IPS DF 6.9 (cell line): ENCODE data around the gene NSL1.
"Not testable (repeated sequence)": the region's sequence is repeated elsewhere in the genome, so short reads cannot be mapped to it uniquely, and the experiment has no call there.

Source experiments
- DNase-seq: peaks from one replicate; pipeline ENCODE4 v3.0.0-alpha.2; 2013; ENCODE audit warnings: low read depth, low spot score
- H3K27ac ChIP-seq: one replicate; pipeline ENCODE4 v1.5.1; 2013; ENCODE audit warnings: low read length, control low read depth
- H3K27me3 ChIP-seq: 2 replicates; pipeline ENCODE4 v1.6.1; 2013; ENCODE audit warnings: mild to moderate bottlenecking, low read length; ENCODE audit not compliant: control insufficient read depth, insufficient read depth
- H3K36me3 ChIP-seq: 2 replicates; pipeline ENCODE4 v1.6.1; 2013; ENCODE audit warnings: low read length; ENCODE audit not compliant: control insufficient read depth, insufficient read depth
- H3K4me1 ChIP-seq: 2 replicates; pipeline ENCODE4 v1.6.1; 2013; ENCODE audit warnings: low read length; ENCODE audit not compliant: control insufficient read depth, insufficient read depth
- H3K4me3 ChIP-seq: 2 replicates; pipeline ENCODE4 v1.5.1; 2013; ENCODE audit warnings: mild to moderate bottlenecking, low read length
- H3K9me3 ChIP-seq: 2 replicates; pipeline ENCODE4 v1.6.1; 2013; ENCODE audit warnings: low read length, inconsistent platforms; ENCODE audit not compliant: control insufficient read depth, insufficient read depth
- WGBS: extraction: QIAGEN DNeasy Blood & Tissue Kit; methylation state at CpG from one replicate; pipeline ENCODE4 v1.1.7; 2013; ENCODE audit warnings: mixed read lengths, missing lambda C conversion rate; ENCODE audit not compliant: insufficient read length, insufficient coverage; 5-methylcytosine and 5-hydroxymethylcytosine counted together

NSL1 gene

DNA sequence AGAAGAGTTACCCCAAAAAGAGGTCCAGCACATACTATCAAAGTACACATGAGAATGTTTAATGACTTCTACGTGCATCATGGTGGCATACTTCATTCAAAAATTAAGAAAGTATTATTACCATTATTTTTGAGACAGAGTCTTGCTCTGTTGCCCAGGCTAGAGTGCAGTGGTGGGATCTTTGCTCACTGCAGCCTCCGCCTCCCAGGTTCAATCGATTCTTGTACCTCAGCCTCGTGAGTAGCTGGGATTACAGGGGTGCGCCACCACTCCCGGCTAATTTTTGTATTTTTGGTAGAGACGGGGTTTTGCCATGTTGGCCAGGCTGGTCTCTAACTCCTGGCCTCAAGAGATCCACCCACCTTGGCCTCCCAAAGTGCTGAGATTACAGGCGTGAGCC is 79.6 kb downstream of the NSL1 start:
- H3K27ac ChIP-seq, H3K27me3 ChIP-seq: not testable (repeated sequence)
- WGBS: no CpG with 5 or more reads among the region's 8 CpGs

GRCh38 chr1:212710566-212710965 is 81.0 kb downstream of the NSL1 start:
- no peaks in the 10 kb centered on the region for H3K36me3 ChIP-seq
- H3K27me3 ChIP-seq: no peaks in the 10 kb centered on the region
- H3K9me3 ChIP-seq: no peaks in the 10 kb centered on the region
- no peak overlapping the region for H3K27ac ChIP-seq
- WGBS: no CpG with 5 or more reads among the region's 6 CpGs
- H3K4me3 ChIP-seq: no peak overlapping the region
- H3K4me1 ChIP-seq: no peaks in the 10 kb centered on the region
- no peak for DNase-seq

More for the DNA sequence above, 79.6 kb downstream of the NSL1 start:
- DNase-seq, H3K9me3 ChIP-seq, H3K36me3 ChIP-seq, H3K4me3 ChIP-seq, H3K4me1 ChIP-seq: not testable (repeated sequence)

GRCh38 chr1:212703991-212704564 is 87.5 kb downstream of the NSL1 start:
- WGBS: no CpG with 5 or more reads among the region's 9 CpGs
- Histone ChIP-seq H3K36me3 (no peaks in the 10 kb centered on the region), H3K4me3 (no peak overlapping the region), H3K27me3 (peaks cover 21% of the 10 kb centered on the region), H3K27ac (no peak overlapping the region), H3K9me3 (no peaks in the 10 kb centered on the region), H3K4me1 (peaks cover 1% of the 10 kb centered on the region; the same call in 1 of the 2 replicates)
- no peak for DNase-seq

DNA sequence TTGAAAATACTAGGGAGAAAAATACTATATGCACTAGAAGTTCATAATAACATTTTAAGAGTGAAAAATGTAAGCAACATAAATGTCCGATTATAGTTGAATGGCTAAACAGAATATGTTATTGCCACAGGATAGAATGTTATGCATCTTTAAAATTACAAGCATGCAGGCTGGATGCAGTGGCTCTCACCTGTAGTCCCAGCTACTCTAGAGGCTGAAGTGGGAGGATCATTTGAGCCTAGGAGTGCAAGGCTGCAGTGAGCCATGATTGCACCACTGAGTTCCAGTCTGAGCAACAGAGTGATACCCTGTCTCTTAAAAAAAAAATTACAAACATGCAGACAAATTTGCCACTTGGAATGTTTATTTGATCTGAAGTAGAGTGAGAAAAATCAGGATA is 88.9 kb downstream of the NSL1 start:
- Histone ChIP-seq H3K4me1 (peaks cover 1% of the 10 kb centered on the region; the same call in 1 of the 2 replicates), H3K4me3 (no peak overlapping the region), H3K27me3 (peaks cover 26% of the 10 kb centered on the region), H3K27ac (no peak overlapping the region), H3K36me3 (no peaks in the 10 kb centered on the region), H3K9me3 (no peaks in the 10 kb centered on the region)
- WGBS: no CpG with 5 or more reads among the region's 1 CpG
- DNase-seq: no peak

GRCh38 chr1:212701910-212702309 is 89.7 kb downstream of the NSL1 start:
- peaks cover 1% of the 10 kb centered on the region; the same call in 1 of the 2 replicates for H3K4me1 ChIP-seq
- no peak overlapping the region for H3K27ac ChIP-seq
- WGBS: no CpG with 5 or more reads among the region's 1 CpG
- DNase-seq: no peak
- no peaks in the 10 kb centered on the region for H3K36me3 ChIP-seq
- no peak overlapping the region for H3K4me3 ChIP-seq
- H3K9me3 ChIP-seq: no peaks in the 10 kb centered on the region
- peaks cover 26% of the 10 kb centered on the region for H3K27me3 ChIP-seq

DNA sequence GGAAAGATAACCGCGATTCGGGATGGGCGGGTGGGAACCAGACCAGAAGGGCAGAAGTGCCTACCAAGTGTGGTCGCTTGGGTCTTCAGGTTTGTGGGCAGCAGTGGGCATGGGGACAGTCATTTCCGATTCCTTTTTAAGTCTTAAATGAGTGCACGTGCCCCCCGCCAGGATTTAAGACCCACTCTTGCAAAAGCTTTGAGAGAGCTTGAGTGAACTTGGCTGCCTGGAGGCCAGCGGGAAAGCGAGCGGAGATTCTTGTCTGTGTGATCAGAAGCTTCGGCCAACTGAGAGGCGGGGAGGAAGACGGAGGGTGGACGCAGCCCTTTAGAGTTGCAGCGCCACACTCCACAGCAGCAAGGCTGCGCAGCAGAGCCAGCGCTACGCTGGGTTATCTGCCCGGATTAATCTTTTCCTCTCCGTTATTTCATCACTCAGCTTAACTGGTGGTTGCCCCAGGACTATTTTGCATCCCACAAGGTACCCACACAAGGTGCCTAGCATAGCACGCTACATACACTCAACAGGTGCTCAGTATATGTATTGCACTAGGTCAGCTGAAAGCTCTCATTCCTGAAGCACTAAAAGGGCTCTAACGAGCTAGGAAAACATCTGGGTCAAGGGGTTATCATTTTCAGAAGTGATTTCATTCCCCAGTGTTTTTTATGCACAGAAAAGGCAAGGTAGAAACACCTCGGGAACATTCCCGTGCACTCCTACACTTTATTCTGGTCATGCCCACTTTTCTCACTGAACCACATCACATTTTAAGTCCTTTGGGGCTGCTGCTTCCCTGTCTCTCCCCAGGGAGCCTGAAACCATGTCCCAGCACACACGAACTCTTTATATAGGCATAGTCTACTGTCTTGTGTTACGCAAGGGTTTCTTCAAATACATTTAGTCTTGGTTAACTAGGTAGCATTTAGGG is 90.4 kb downstream of the NSL1 start:
- H3K36me3 ChIP-seq: no peaks in the 10 kb centered on the region
- no peaks in the 10 kb centered on the region for H3K9me3 ChIP-seq
- DNase-seq: no peak
- H3K27me3 ChIP-seq: peaks cover 26% of the 10 kb centered on the region
- no CpG with 5 or more reads among the region's 27 CpGs for WGBS
- H3K4me1 ChIP-seq: peaks cover 1% of the 10 kb centered on the region; the same call in 1 of the 2 replicates
- peak overlapping the region; percentile 41; the same call in 1 of the 2 replicates for H3K4me3 ChIP-seq
- H3K27ac ChIP-seq: no peak overlapping the region

DNA sequence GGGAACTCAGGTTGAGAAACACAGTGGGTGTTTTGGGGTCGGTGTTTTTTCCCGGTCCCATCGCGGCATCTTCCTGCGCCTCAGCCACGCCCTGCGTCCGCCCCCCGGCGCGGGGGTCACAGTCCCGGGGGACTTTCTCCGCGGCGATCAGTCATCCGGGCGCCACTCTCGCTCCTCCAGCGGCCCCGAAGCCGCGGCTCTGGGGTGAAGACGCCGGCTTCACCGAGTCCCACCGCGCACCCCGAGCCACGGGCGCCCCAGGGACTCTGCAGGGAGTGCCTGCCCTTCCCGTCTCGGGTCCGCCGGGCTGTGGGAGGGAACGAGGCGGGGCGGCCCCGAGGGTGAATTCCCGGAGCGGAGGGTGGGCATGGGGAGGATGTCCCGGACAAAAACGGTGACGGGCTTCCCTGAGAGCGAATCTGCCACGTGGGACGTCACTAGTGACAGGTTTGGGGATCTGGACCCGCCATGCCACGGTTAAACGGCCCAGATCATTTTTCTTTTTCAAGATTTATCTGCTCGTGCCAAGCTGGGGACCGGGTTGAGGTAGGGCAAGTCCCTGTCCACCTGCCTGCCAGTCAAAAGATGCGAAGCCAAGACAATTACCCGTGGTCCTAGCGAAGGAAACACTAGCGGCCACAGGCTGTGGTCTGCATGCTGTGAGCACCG is 91.2 kb downstream of the NSL1 start:
- no CpG with 5 or more reads among the region's 56 CpGs for WGBS
- Histone ChIP-seq H3K27ac (no peak overlapping the region), H3K4me3 (peak overlapping the region; percentile 41; the same call in 1 of the 2 replicates), H3K9me3 (no peaks in the 10 kb centered on the region), H3K36me3 (no peaks in the 10 kb centered on the region), H3K27me3 (peaks cover 26% of the 10 kb centered on the region), H3K4me1 (peaks cover 1% of the 10 kb centered on the region; the same call in 1 of the 2 replicates)
- DNase-seq: no peak

- Histone ChIP-seq H3K27me3 (peaks cover 26% of the 10 kb centered on the region), H3K27ac (no peak within 1 kb of the TSS), H3K4me3 (peak within 1 kb of the TSS; percentile 41; the same call in 1 of the 2 replicates), H3K36me3 (no peaks in the 10 kb centered on the region), H3K4me1 (peaks cover 1% of the 10 kb centered on the region; the same call in 1 of the 2 replicates), H3K9me3 (no peaks in the 10 kb centered on the region)
- WGBS: no CpG with 5 or more reads among the region's 79 CpGs
- DNase-seq: no peak
Observed at GRCh38 chr1:212699625-212700222, 91.9 kb downstream of the NSL1 start, which contains the start of gene BATF3. TSS of gene BATF3 (minus strand) at chr1:212699840. CDS start at chr1:212699762, 78 bp downstream.

GRCh38 chr1:212699104-212699624 is 92.4 kb downstream of the NSL1 start:
- peaks cover 26% of the 10 kb centered on the region for H3K27me3 ChIP-seq
- no peak overlapping the region for H3K27ac ChIP-seq
- H3K4me3 ChIP-seq: peak overlapping the region; percentile 41; the same call in 1 of the 2 replicates
- no peaks in the 10 kb centered on the region for H3K36me3 ChIP-seq
- peaks cover 1% of the 10 kb centered on the region; the same call in 1 of the 2 replicates for H3K4me1 ChIP-seq
- DNase-seq: no peak
- no peaks in the 10 kb centered on the region for H3K9me3 ChIP-seq
- WGBS: no CpG with 5 or more reads among the region's 42 CpGs
